PFSK-1 (cell line): ENCODE data around the gene CEP104.

Experiments used
- FOXP2 ChIP-seq: optimal IDR thresholded peaks from 2 replicates; pipeline ENCODE3; 2011; ENCODE audit warnings: borderline replicate concordance, control low read depth, inconsistent platforms; ENCODE audit not compliant: insufficient read depth; ENCODE audit errors: extremely low read length, extremely low read depth
- POLR2AphosphoS5 ChIP-seq: IDR thresholded peaks from 2 replicates; pipeline ENCODE4 v1.6.1; 2012; ENCODE audit warnings: low read depth, mild to moderate bottlenecking, control low read depth, low read length, moderate library complexity
- REST ChIP-seq, 2 experiments: IDR thresholded peaks; 2 replicates each; pipeline versions ENCODE4 v1.6.1 to v1.8.0; 2011 to 2012; ENCODE audit warnings: low read depth in 2 of 2, low read length in 2 of 2, control low read depth in 1 of 2, inconsistent platforms in 1 of 2, mild to moderate bottlenecking in 1 of 2, moderate library complexity in 1 of 2; ENCODE audit not compliant: insufficient read depth in 1 of 2
- SIN3A ChIP-seq: IDR thresholded peaks from 2 replicates; pipeline ENCODE4 v1.6.1; 2012; ENCODE audit warnings: mild to moderate bottlenecking, low read length, moderate library complexity, borderline replicate concordance; ENCODE audit not compliant: insufficient read depth
- TAF1 ChIP-seq: IDR thresholded peaks from 2 replicates; pipeline ENCODE4 v1.6.1; 2012; ENCODE audit warnings: low read length, control low read depth, borderline replicate concordance; ENCODE audit not compliant: insufficient read depth

- TF ChIP-seq POLR2AphosphoS5 = no peak
- TF ChIP-seq SIN3A = no peak
- TF ChIP-seq TAF1 = no peak
- no peak for TF ChIP-seq REST (IDR thresholded peaks at IDR 0.05; ENCODE audit: insufficient read depth in 1 of 2, low read depth in 2 of 2, low read length in 2 of 2)
- no peak for TF ChIP-seq FOXP2
Observed at GRCh38 chr1:3883194-3883925, 26.3 kb upstream of the CEP104 start.
